Smooth muscle cell (in vitro differentiated cells): Measurements from ENCODE around the gene NFS1. TPM values are rescaled to one million over a fixed set of nuclear protein-coding genes. Genes with fewer than 3 reads are reported as not detected.
"Not testable (repeated sequence)": the region's sequence is repeated elsewhere in the genome, so short reads cannot be mapped to it uniquely, and the experiment has no call there.

Source experiments
- DNase-seq: peaks from one replicate; lab custom pipeline; 2025; ENCODE audit not compliant: unreplicated experiment; lab: John Stamatoyannopoulos, UW
- H2AFZ ChIP-seq: fragments of 200-600 bp; sonication (generic); 2 replicates; pipeline ENCODE4 v1.6.0; 2016; ENCODE audit warnings: antibody characterized with exemption, low read depth, mild to moderate bottlenecking
- H3F3A ChIP-seq: fragments of 200-600 bp; sonication (generic); 2 replicates; pipeline ENCODE4 v1.6.0; 2017; ENCODE audit warnings: antibody characterized with exemption, low read depth
- H3K27ac ChIP-seq: fragments of 200-600 bp; sonication (generic); 2 replicates; pipeline ENCODE4 v1.5.1; 2016; ENCODE audit warnings: low read depth, mild to moderate bottlenecking
- H3K27me3 ChIP-seq: fragments of 200-600 bp; sonication (generic); 2 replicates; pipeline ENCODE4 v1.6.1; 2016; ENCODE audit warnings: low read depth, mild to moderate bottlenecking
- H3K36me3 ChIP-seq: fragments of 200-600 bp; sonication (generic); 2 replicates; pipeline ENCODE4 v1.5.1; 2016; ENCODE audit warnings: low read depth
- H3K4me1 ChIP-seq: fragments of 200-600 bp; sonication (generic); 2 replicates; pipeline ENCODE4 v1.5.1; 2016; ENCODE audit warnings: low read depth
- H3K4me2 ChIP-seq: fragments of 200-600 bp; sonication (generic); 2 replicates; pipeline ENCODE4 v1.6.0; 2016; ENCODE audit warnings: mild to moderate bottlenecking
- H3K4me3 ChIP-seq: fragments of 200-600 bp; sonication (generic); 2 replicates; pipeline ENCODE4 v1.5.1; 2016; ENCODE audit warnings: mild to moderate bottlenecking
- H3K79me2 ChIP-seq: fragments of 200-600 bp; sonication (generic); 2 replicates; pipeline ENCODE4 v1.6.0; 2016; ENCODE audit warnings: low read depth, mild to moderate bottlenecking
- H3K9ac ChIP-seq: fragments of 200-600 bp; sonication (generic); 2 replicates; pipeline ENCODE4 v1.6.0; 2016; ENCODE audit warnings: low read depth
- H3K9me3 ChIP-seq: fragments of 200-600 bp; sonication (generic); replicated peaks from 2 replicates; pipeline ENCODE4 v1.5.1; 2016; ENCODE audit warnings: low read depth
- H4K20me1 ChIP-seq: fragments of 200-600 bp; sonication (generic); 2 replicates; pipeline ENCODE4 v1.6.0; 2016; ENCODE audit warnings: low read depth
- CTCF ChIP-seq: fragments of 200-600 bp; sonication (generic); IDR thresholded peaks from 2 replicates; pipeline ENCODE4 v1.5.1; 2017; ENCODE audit warnings: borderline replicate concordance, mild to moderate bottlenecking, antibody characterized with exemption; ENCODE audit not compliant: insufficient read depth, poor library complexity, severe bottlenecking
- WGBS: methylation state at CpG from one replicate; pipeline ENCODE4 v1.1.7; 2016; ENCODE audit warnings: low lambda C conversion rate; 5-methylcytosine and 5-hydroxymethylcytosine counted together
- polyA plus RNA-seq: library from polyadenylated mRNA; unstranded; fragments of >200 nt; fragmentation: Nextera tagmentation; extraction: Ambion mirVana; gene quantifications from 2 replicates; pipeline ENCODE4 v1.2.1, GENCODE V29; 2016
- total RNA-seq: library from RNA; depleted of rRNA; stranded (reverse); fragments of >200 nt; gene quantifications from 2 replicates; pipeline ENCODE4 v1.2.3, GENCODE V29; 2014

The NFS1 gene
- total RNA-seq (25.3 and 40.1 TPM in 2 replicates), polyA plus RNA-seq (35.1 and 40.3 TPM in 2 replicates)

- DNase-seq = peak; percentile 48
- peak within 1 kb of the TSS; percentile 81 for H3K4me3 ChIP-seq
- peaks cover 10% of the 10 kb centered on the region for H3K4me1 ChIP-seq
- WGBS = under 1% methylated on average over 67 of the region's 81 CpGs
- peak within 1 kb of the TSS; percentile 93 for H3K4me2 ChIP-seq
- H4K20me1 ChIP-seq = peaks cover 28% of the 10 kb centered on the region
- peaks cover 18% of the 10 kb centered on the region for H3K79me2 ChIP-seq
- no peaks in the 10 kb centered on the region for H3K9me3 ChIP-seq
- H3F3A ChIP-seq = peaks cover 41% of the 10 kb centered on the region
- peak within 1 kb of the TSS; percentile 94 for H3K27ac ChIP-seq
- peaks cover 12% of the 10 kb centered on the region for H3K36me3 ChIP-seq
- H2AFZ ChIP-seq = peak within 1 kb of the TSS; percentile 80
- H3K9ac ChIP-seq = peak within 1 kb of the TSS; percentile 94
- H3K27me3 ChIP-seq = no peaks in the 10 kb centered on the region
- TF ChIP-seq CTCF = no peak
Measured at GRCh38 chr20:35699127-35699956, at the start of gene NFS1, which contains the start of gene ROMO1. TSS of gene NFS1 (minus strand) at chr20:35699352. CDS start at chr20:35699288, 64 bp downstream. TSS of gene ROMO1 (plus strand) at chr20:35699405. CDS start at chr20:35699633, 228 bp downstream.

- not testable (repeated sequence) for H2AFZ ChIP-seq, H3K36me3 ChIP-seq, H3K9me3 ChIP-seq, DNase-seq, H3K27me3 ChIP-seq, H3K4me3 ChIP-seq, H3K9ac ChIP-seq
- H3K79me2 ChIP-seq = peaks cover 25% of the 10 kb centered on the region
- H3K4me2 ChIP-seq = peak overlapping the region; percentile 85
- H3K4me1 ChIP-seq = peaks cover 19% of the 10 kb centered on the region
- H4K20me1 ChIP-seq = peaks cover 21% of the 10 kb centered on the region
- peak overlapping the region; percentile 94 for H3K27ac ChIP-seq
- WGBS = 95% methylated on average over 3 of the region's 3 CpGs
- peaks cover 17% of the 10 kb centered on the region for H3F3A ChIP-seq
Measured at GRCh38 chr20:35744492-35744841, 45.3 kb upstream of the NFS1 start.

- peaks cover 24% of the 10 kb centered on the region for H3K4me1 ChIP-seq
- H3K36me3 ChIP-seq = peaks cover 4% of the 10 kb centered on the region
- peak overlapping the region; percentile 55 for H3K4me3 ChIP-seq
- peaks cover 27% of the 10 kb centered on the region for H4K20me1 ChIP-seq
- peak overlapping the region; percentile 94 for H3K27ac ChIP-seq
- no peak for DNase-seq
- H3K9me3 ChIP-seq = no peaks in the 10 kb centered on the region
- 87% methylated on average over 15 of the region's 15 CpGs for WGBS
- no peak for TF ChIP-seq CTCF
- H3K4me2 ChIP-seq = peak overlapping the region; percentile 85
- peaks cover 31% of the 10 kb centered on the region for H3K79me2 ChIP-seq
- H2AFZ ChIP-seq = no peak overlapping the region
- peak overlapping the region; percentile 95 for H3K9ac ChIP-seq
- H3K27me3 ChIP-seq = no peaks in the 10 kb centered on the region
- H3F3A ChIP-seq = peaks cover 17% of the 10 kb centered on the region
Measured at GRCh38 chr20:35743693-35744491, 44.7 kb upstream of the NFS1 start.
